G401 (cell line): ENCODE data around the gene XCL2. TPM values are rescaled to one million over a fixed set of nuclear protein-coding genes. Genes with fewer than 3 reads are reported as not detected.
"Not testable (repeated sequence)": the region's sequence is repeated elsewhere in the genome, so short reads cannot be mapped to it uniquely, and the experiment has no call there.

ENCODE experiments used
- DNase-seq: peaks from one replicate; pipeline ENCODE4 v3.0.0-alpha.2; 2015; ENCODE audit warnings: low spot score
- in situ Hi-C: cut with HindIII; loops from 2 replicates; pipeline ENCODE4 v1.10.0; 2016; ENCODE audit warnings: low sequenced_read_pairs, mixed read lengths
- total RNA-seq: library from RNA; depleted of rRNA; stranded (reverse); fragments of >200 nt; shearing (Covaris generic); gene quantifications from 2 replicates; pipeline ENCODE4 v1.2.3, GENCODE V29; 2014; rRNA removed

XCL2 gene
- not detected in 2 replicates for total RNA-seq

- in situ Hi-C loops, DNase-seq: not testable (repeated sequence)
These were observed at the start of gene XCL2 for GRCh38 chr1:168543840-168544498. Gene XCL2 (minus strand): TSS chr1:168543997. CDS start chr1:168543964, 33 bp downstream.

GRCh38 chr1:168591641-168592250, 47.9 kb upstream of the XCL2 start:
- no peak for DNase-seq
- in situ Hi-C loops = no loop called here

GRCh38 chr1:168591066-168591465, 47.3 kb upstream of the XCL2 start:
- no peak for DNase-seq
- in situ Hi-C loops = no loop called here

DNA sequence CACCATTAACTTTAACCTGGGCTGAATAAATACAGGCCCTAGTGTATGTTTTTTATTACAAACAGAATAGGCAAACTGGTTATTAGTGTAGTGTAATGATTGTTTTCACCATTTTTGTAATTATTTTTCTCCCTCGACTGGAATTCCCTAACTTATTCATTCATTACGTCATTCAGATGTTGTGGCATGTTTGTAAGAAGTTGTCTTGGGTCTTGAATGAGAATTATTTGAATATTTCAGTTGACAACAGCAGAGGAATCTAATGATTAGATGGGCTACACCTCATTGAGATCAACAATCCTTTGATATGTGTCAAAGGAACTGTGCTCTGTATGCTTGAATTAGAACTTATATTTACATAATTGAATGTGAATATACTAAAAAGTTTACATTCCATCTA, 45.4 kb upstream of the XCL2 start:
- in situ Hi-C loops = no loop called here
- no peak for DNase-seq

DNA sequence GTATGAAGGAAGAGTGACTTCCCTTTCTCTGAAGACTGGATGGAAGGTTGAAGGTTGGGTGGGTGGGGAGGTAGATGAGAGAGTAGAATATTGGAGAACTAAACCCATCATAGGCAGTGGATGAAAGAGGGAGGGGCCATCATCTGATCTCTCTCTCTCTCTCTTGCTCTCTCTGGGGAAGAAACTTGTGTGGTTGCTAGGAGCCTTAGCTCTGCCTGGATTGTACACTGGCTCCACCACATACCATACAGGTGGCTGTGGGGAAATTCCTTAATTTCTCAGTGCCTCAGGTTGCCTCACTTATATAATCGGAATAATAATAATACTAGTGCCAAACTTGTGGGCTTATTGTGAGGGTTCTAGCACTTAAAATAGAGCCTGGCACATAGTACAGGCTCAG, 42.1 kb upstream of the XCL2 start:
- in situ Hi-C loops = no loop called here
- no peak for DNase-seq

DNA sequence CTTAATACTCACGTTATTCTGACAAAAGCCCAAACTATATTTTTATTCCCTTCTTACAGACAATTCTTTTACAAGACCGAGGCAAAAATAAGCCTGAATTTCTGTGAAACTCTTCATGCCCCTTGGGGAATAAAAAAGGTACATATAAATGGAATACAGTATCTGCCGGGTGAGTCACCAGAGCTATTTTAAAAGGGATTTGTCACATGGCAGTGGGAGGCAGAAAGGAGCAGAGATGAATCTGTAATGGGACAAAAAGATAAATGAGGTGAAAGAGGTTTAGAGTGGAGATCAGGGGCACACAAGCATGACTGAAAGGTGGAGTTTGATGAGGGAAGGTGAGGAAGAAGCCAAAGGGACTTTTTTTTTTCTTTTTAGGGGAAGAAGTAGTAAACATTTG, 41.4 kb upstream of the XCL2 start:
- in situ Hi-C loops = no loop called here
- DNase-seq = no peak

- in situ Hi-C loops = no loop called here
- DNase-seq = no peak
These were observed 39.8 kb upstream of the XCL2 start for GRCh38 chr1:168583571-168583970.

DNA sequence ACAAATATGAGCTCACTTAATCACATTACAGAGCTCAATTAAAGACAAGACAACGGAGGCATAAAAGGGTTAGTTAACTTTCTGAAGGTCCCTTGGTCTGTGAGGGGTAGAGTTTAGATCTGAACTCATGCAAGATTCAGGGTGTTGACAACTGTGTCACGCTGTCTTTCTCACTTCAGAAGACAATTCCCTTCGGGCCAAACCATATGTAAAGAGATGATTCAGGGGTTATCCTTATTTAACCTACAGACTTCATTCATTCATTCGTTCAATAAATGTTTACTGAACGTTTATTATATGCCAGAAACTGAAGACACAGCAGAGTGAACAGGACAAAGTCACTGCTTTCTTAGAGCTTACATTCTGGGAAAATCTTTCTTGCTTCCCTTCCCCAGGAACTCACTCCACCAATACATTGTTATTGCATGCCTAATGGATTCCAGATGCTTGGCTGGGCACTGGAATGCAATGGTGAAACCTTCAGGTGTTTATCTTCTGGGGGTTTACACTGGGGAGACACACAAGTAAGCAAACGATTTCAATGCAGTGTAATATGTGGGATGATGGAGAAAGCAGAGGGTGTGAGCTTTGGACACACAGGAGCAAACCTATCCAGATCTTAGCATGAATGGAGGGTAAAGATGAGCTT, 39.0 kb upstream of the XCL2 start:
- in situ Hi-C loops = no loop called here
- no peak for DNase-seq

GRCh38 chr1:168581817-168582572, 38.2 kb upstream of the XCL2 start:
- in situ Hi-C loops = no loop called here
- no peak for DNase-seq

DNA sequence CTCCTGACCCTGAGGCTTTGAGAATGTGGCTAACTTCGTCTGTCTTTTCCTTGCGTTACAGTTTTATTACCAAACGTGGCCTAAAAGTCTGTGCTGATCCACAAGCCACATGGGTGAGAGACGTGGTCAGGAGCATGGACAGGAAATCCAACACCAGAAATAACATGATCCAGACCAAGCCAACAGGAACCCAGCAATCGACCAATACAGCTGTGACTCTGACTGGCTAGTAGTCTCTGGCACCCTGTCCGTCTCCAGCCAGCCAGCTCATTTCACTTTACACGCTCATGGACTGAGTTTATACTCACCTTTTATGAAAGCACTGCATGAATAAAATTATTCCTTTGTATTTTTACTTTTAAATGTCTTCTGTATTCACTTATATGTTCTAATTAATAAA, 37.2 kb upstream of the XCL2 start:
- in situ Hi-C loops, DNase-seq: not testable (repeated sequence)

- in situ Hi-C loops, DNase-seq: not testable (repeated sequence)
These were observed 36.5 kb upstream of the XCL2 start for GRCh38 chr1:168580290-168580689.

DNA sequence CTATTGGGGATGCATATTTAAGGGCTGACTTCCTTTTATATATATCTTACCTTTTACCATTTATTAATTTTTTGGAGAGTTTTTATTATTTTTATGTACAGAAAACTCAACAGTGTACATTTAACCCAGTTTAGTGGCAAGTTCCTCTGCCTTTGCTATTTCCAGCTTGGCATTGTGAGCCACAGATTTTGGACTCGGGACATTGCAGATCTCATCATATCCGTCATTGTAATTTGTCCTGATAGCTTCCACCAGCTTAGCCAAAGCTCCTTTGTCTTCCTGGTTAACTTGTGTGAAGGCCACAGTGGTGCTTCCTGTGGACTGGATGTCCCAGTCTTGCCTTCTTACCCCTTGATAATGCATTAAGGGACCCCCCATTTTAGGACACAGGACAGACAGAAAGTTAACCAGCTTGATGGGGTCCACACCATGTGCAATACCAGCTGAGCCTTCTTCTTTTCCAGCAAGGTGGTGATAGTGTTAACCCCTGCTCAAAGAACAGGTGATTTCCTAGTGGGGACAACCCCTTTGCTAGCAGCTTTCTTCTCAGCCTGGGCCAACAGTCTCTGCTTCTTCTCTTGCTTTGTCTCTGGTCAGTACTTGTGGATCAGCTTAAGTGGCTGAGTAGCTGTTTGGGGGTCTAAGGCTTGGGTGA, 34.9 kb upstream of the XCL2 start:
- DNase-seq = peak; percentile 64
- in situ Hi-C loops = not testable (repeated sequence)

GRCh38 chr1:168576245-168576688, 32.5 kb upstream of the XCL2 start, which contains the start of gene XCL1:
Gene XCL1 (plus strand): TSS chr1:168576605. CDS start chr1:168576638, 33 bp downstream.
- in situ Hi-C loops, DNase-seq: not testable (repeated sequence)

DNA sequence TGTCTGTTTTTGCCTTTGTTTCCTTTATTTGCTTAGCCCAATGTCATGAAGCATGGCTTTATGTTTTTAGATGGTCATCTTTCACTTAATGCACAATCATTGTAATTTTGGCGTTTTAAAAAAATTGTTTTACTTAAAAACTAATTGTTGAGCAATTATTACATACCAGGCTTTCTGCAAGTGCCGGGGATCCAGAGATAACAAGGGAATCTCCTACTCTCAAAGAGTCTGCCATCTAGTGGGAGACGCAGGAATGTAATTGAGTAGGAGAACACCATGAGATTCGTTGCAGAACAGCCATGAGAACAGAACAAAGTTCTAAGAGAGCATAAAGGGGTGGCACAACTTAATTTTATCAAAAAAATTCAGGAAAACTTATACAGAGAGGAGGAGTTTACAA, 30.4 kb upstream of the XCL2 start:
- DNase-seq = peak; percentile 2

GRCh38 chr1:168572633-168573032, 28.8 kb upstream of the XCL2 start:
- no peak for DNase-seq
- in situ Hi-C loops = no loop called here

More for the DNA sequence above, 30.4 kb upstream of the XCL2 start:
- in situ Hi-C loops = not testable (repeated sequence)

DNA sequence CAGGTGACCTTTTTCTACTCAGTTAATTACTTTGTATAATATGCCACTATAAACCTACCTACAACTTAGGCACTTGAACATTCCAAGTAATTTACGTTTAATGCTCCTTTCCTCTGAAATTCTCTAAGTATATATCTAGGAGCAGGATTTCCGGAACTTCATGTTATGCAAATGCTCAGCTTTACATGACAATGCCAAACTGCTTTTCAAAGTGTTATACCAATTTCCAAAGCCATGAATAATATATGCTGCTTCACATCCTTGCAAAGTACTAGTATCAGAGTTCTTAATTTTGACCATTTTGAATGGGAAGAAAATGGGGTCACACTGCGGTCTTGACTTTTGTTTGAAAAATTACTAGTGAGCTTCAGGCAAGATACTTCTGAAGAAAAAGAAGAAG, 26.9 kb upstream of the XCL2 start:
- no peak for DNase-seq
- in situ Hi-C loops = no loop called here

DNA sequence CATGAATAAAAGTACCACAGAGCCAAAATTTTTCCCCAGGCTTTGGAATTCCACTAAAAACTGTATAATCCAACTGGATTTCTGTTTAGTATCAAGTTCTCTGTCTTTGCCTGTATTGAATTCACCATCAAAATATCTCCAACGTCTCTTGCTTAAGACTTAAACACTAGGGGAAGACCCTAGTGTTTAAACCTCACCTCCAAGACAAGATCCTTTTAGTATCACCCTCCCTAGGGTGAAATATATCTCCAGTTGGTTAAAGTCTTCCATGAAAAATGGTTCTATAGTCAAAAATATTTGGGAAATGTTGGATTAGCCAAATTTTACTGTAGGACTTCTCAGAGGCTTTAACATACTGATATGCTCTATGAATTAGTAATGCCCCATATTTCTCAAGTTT, 24.5 kb upstream of the XCL2 start:
- in situ Hi-C loops = no loop called here

GRCh38 chr1:168567568-168567967, 23.8 kb upstream of the XCL2 start:
- in situ Hi-C loops = no loop called here
- DNase-seq = no peak

More for the DNA sequence above, 24.5 kb upstream of the XCL2 start:
- no peak for DNase-seq

DNA sequence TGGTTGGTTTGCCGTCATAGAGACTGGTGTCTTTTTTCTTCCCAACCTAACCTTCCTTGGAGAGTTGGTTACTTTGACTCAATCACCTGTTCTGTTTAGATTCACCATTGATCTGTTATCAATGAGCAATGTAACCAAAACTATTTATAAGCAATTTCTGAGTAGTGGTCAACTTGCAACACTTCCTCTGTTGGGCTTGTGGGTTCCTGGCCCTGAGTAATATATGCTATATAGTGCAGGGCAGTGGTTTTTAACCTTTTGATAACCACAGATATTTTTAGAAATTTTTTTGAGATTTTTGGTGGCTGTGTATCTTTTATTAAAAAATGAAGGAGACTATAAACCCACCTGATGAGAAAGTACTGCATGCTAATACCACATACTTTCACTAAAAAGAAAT, 23.2 kb upstream of the XCL2 start:
- no peak for DNase-seq
- in situ Hi-C loops = no loop called here
